SK-N-SH (cell line): ENCODE results near the gene GRK5. TPM values are rescaled to one million over a fixed set of nuclear protein-coding genes. Genes with fewer than 3 reads are reported as not detected.

Experiments used
- CTCF ChIA-PET: fragments of 300-600, 350-600 bp; formaldehyde crosslinking; extraction: SDS; loops from one replicate; lab custom pipeline; 2021; lab: Yijun Ruan, JAX
- POLR2A ChIA-PET: fragments of 350-600 bp; sonication (Branson Sonifier 250); formaldehyde crosslinking; extraction: SDS; loops from one replicate; lab custom pipeline; 2020; ENCODE audit warnings: antibody characterized with exemption, inconsistent platforms; lab: Yijun Ruan, JAX
- DNase-seq: peaks from one replicate; pipeline ENCODE4 v3.0.0; 2012
- H2AFZ ChIP-seq: fragments of 200-600 bp; sonication (generic); 2 replicates; pipeline ENCODE4 v1.8.1; 2016; ENCODE audit warnings: antibody characterized with exemption, mild to moderate bottlenecking, low read depth
- H3F3A ChIP-seq: fragments of 200-600 bp; sonication (generic); replicated peaks from 2 replicates; pipeline ENCODE3; 2016; ENCODE audit warnings: antibody characterized with exemption, mild to moderate bottlenecking; ENCODE audit not compliant: insufficient read depth
- H3K27ac ChIP-seq, 2 experiments: fragments of 200-500 bp in 1 of 2; fragments of 200-600 bp in 1 of 2; sonication (Bioruptor generic) in 1 of 2; sonication (generic), shearing (Covaris generic) in 1 of 2; 2 replicates each; pipeline versions ENCODE4 v1.5.1 to v1.6.1; 2014 to 2016; ENCODE audit warnings: low read depth in 2 of 2, inconsistent platforms in 1 of 2, low read length in 1 of 2, mild to moderate bottlenecking in 1 of 2, mixed read lengths in 1 of 2
- H3K27me3 ChIP-seq: fragments of 200-600 bp; sonication (generic), shearing (Covaris generic); 2 replicates; pipeline ENCODE4 v1.6.1; 2016; ENCODE audit warnings: mixed run types; ENCODE audit not compliant: insufficient read depth
- H3K36me3 ChIP-seq, 2 experiments: fragments of 200-500 bp in 1 of 2; fragments of 200-600 bp in 1 of 2; sonication (Bioruptor generic) in 1 of 2; sonication (generic) in 1 of 2; replicated peaks in 1 of 2; 2 replicates each; pipeline versions ENCODE3 to v1.5.1; 2014 to 2016; ENCODE audit warnings: low read length in 1 of 2, mild to moderate bottlenecking in 1 of 2; ENCODE audit not compliant: insufficient read depth in 2 of 2, control insufficient read depth in 1 of 2
- H3K4me1 ChIP-seq, 2 experiments: fragments of 200-500 bp in 1 of 2; fragments of 200-600 bp in 1 of 2; sonication (Bioruptor generic) in 1 of 2; sonication (generic), shearing (Covaris generic) in 1 of 2; 2 replicates each; pipeline versions ENCODE4 v1.5.1 to v1.6.1; 2014 to 2016; ENCODE audit warnings: low read depth in 1 of 2, low read length in 1 of 2, mixed run types in 1 of 2; ENCODE audit not compliant: insufficient read depth in 2 of 2, control insufficient read depth in 1 of 2
- H3K4me2 ChIP-seq: fragments of 200-600 bp; sonication (generic), shearing (Covaris generic); 2 replicates; pipeline ENCODE4 v1.6.1; 2017; ENCODE audit warnings: mixed run types
- H3K4me3 ChIP-seq, 2 experiments: fragments of 200-500 bp in 1 of 2; fragments of 200-600 bp in 1 of 2; sonication (Bioruptor generic) in 1 of 2; sonication (generic), shearing (Covaris generic) in 1 of 2; 2 replicates each; pipeline versions ENCODE4 v1.5.1 to v1.8.1; 2014 to 2016; ENCODE audit warnings: low read depth in 2 of 2, inconsistent platforms in 1 of 2, low read length in 1 of 2, mild to moderate bottlenecking in 1 of 2, mixed read lengths in 1 of 2, moderate library complexity in 1 of 2
- H3K79me2 ChIP-seq: fragments of 200-600 bp; sonication (generic); 2 replicates; pipeline ENCODE4 v1.8.1; 2017; ENCODE audit warnings: mild to moderate bottlenecking; ENCODE audit not compliant: insufficient read depth
- H3K9ac ChIP-seq: fragments of 200-600 bp; sonication (generic); 2 replicates; pipeline ENCODE4 v1.6.1; 2017; ENCODE audit warnings: mixed run types
- H3K9me2 ChIP-seq: fragments of 200-600 bp; sonication (generic); 2 replicates; pipeline ENCODE4 v1.6.1; 2017; ENCODE audit warnings: mixed run types
- H3K9me3 ChIP-seq: fragments of 200-600 bp; sonication (generic); 2 replicates; pipeline ENCODE4 v1.6.1; 2017; ENCODE audit warnings: mixed run types, mild to moderate bottlenecking, moderate library complexity
- H4K20me1 ChIP-seq: fragments of 200-600 bp; sonication (generic); 2 replicates; pipeline ENCODE4 v1.6.1; 2017; ENCODE audit warnings: mild to moderate bottlenecking, mixed run types; ENCODE audit not compliant: insufficient read depth
- ELF1 ChIP-seq: IDR thresholded peaks from 2 replicates; pipeline ENCODE4 v1.4.0; 2012
- FOSL2 ChIP-seq: IDR thresholded peaks from 2 replicates; pipeline ENCODE4 v1.4.0; 2012; ENCODE audit warnings: low read depth, mild to moderate bottlenecking, moderate library complexity, borderline replicate concordance
- NFIC ChIP-seq: IDR thresholded peaks from 2 replicates; pipeline ENCODE4 v1.4.0; 2012; ENCODE audit warnings: borderline replicate concordance
- WGBS: methylation state at CpG from one replicate; pipeline ENCODE4 v1.1.6; 2017; ENCODE audit warnings: low lambda C conversion rate; 5-methylcytosine and 5-hydroxymethylcytosine counted together
- polyA plus RNA-seq, 3 experiments: library from polyadenylated mRNA; depleted of rRNA; stranded (reverse); fragments of >200 nt; gene quantifications; 2 replicates each; pipeline ENCODE4 v1.2.3, GENCODE V29; 2012
- TF ChIP-seq, protein P1 (sequence below): IDR thresholded peaks from 2 replicates; pipeline ENCODE4 v1.4.0; 2012; ENCODE audit warnings: low read depth, borderline replicate concordance
- TF ChIP-seq, protein P2 (sequence below): IDR thresholded peaks from 2 replicates; pipeline ENCODE4; 2012
- TF ChIP-seq, protein P3 (sequence below): IDR thresholded peaks from 2 replicates; pipeline ENCODE4 v1.6.1; 2012; ENCODE audit warnings: mild to moderate bottlenecking, low read depth, low read length, moderate library complexity

The GRK5 gene
- polyA plus RNA-seq, 1 of the 3 experiments (the other 2 are of a cell fraction), result 12.1 TPM

DNA sequence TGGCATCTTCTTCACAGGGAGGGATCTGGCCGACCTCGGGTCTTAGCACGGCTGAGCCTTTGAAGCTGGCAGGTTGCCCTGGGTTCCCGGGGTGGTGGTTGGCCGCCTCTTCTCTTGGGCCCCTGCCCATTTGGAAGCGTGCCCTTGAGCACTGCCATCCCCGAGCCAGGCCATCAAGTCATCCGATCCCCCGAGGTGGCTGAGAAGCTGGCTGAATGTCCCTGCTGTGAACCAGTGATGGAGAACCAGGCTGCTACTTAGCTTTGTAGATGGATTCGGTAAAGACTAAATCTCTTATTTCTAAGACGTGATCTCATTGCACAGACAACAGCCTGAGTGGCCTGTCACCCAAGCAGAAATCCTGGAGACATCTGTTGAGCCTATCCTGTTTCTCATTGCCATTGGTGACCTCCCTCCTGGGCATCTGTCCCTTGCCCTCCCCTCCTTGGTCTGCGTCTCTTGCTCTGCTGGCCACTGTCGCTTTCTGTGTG is 74.3 kb downstream of the GRK5 start (continued):
- TF ChIP-seq, protein P1, sequence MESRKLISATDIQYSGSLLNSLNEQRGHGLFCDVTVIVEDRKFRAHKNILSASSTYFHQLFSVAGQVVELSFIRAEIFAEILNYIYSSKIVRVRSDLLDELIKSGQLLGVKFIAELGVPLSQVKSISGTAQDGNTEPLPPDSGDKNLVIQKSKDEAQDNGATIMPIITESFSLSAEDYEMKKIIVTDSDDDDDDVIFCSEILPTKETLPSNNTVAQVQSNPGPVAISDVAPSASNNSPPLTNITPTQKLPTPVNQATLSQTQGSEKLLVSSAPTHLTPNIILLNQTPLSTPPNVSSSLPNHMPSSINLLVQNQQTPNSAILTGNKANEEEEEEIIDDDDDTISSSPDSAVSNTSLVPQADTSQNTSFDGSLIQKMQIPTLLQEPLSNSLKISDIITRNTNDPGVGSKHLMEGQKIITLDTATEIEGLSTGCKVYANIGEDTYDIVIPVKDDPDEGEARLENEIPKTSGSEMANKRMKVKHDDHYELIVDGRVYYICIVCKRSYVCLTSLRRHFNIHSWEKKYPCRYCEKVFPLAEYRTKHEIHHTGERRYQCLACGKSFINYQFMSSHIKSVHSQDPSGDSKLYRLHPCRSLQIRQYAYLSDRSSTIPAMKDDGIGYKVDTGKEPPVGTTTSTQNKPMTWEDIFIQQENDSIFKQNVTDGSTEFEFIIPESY, result no peak
- TF ChIP-seq, all 33 proteins: peak for 7

DNA sequence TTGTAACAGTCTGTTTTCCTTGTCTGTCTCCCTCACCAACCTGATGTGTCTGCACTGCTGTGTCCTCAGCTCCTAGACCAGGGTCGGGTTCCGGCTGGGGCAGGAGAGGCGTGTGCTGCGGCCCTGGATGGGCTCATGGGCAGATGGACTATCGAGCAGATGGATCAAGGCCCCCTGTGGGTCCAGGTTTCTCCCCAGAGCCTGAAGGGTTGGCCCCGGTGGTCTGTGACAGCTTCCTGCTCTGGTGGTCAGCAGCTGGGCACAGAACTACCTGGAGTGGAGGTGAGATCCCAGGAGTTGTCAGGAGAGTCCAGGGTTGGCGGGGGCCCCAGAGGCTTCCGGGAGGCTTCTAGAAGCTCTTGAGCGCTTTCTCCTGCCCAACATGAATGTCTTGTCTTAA is 75.1 kb downstream of the GRK5 start:
- no peak overlapping the region; a peak in 1 of 4 replicates for H3K27ac ChIP-seq
- H3K9me2 ChIP-seq, result no peaks in the 10 kb centered on the region
- H3K9me3 ChIP-seq, result no peaks in the 10 kb centered on the region
- WGBS, result 100% methylated on average over 2 of the region's 9 CpGs
- no peak for DNase-seq
- H3K27me3 ChIP-seq, result no peaks in the 10 kb centered on the region
- H3K36me3 ChIP-seq, result no peaks in the 10 kb centered on the region
- ChIA-PET CTCF (interaction anchor here (0.7 to 2.7 kb wide), 9 partner anchors 8 to 163 kb away, joined by 3 to 11 read pairs (median 4); partner anchors contain the start of gene GRK5), POLR2A (no interaction called here)
- no peak overlapping the region for H3K4me2 ChIP-seq
- H2AFZ ChIP-seq, result no peak overlapping the region
- no peak overlapping the region for H3K4me3 ChIP-seq
- H3K9ac ChIP-seq, result no peak overlapping the region
- no peaks in the 10 kb centered on the region for H3F3A ChIP-seq
- H4K20me1 ChIP-seq, result no peaks in the 10 kb centered on the region
- TF ChIP-seq ELF1, result no peak
- TF ChIP-seq, protein P2, sequence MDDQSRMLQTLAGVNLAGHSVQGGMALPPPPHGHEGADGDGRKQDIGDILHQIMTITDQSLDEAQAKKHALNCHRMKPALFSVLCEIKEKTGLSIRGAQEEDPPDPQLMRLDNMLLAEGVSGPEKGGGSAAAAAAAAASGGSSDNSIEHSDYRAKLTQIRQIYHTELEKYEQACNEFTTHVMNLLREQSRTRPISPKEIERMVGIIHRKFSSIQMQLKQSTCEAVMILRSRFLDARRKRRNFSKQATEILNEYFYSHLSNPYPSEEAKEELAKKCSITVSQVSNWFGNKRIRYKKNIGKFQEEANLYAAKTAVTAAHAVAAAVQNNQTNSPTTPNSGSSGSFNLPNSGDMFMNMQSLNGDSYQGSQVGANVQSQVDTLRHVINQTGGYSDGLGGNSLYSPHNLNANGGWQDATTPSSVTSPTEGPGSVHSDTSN, result no peak
- TF ChIP-seq, protein P1, result no peak
- TF ChIP-seq NFIC, result no peak
- H3K79me2 ChIP-seq, result no peaks in the 10 kb centered on the region
- H3K4me1 ChIP-seq, result peaks cover 31 to 62% of the 10 kb centered on the region in 2 experiments; a peak in 3 of 4 replicates

DNA sequence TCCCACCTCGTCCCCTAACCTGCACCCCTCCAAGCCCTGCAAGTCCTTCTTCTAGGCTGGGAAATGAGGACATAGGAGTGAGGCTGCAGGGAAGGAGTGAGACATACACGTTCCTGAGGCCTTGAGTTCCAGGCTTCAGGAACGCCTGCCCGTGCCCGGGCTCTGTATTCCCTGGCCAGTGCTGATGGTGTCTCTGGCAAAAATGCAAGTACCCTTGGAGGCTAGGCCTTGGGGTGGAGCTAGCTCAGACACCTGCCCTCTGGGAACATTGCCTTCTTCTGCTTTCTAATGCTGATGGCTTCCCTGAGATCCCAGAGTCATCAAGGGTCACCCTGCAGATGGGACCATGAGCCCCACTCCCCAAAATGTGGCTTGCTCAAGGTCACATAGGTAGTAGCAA is 76.0 kb downstream of the GRK5 start:
- Histone ChIP-seq H3K4me2 (no peak overlapping the region), H2AFZ (no peak overlapping the region), H4K20me1 (no peaks in the 10 kb centered on the region), H3K4me3 (no peak overlapping the region), H3F3A (no peaks in the 10 kb centered on the region), H3K36me3 (no peaks in the 10 kb centered on the region), H3K9me3 (no peaks in the 10 kb centered on the region), H3K4me1 (peaks cover 31 to 69% of the 10 kb centered on the region in 2 experiments; a peak in 3 of 4 replicates), H3K79me2 (no peaks in the 10 kb centered on the region), H3K27ac (no peak overlapping the region), H3K9ac (no peak overlapping the region), H3K27me3 (no peaks in the 10 kb centered on the region), H3K9me2 (no peaks in the 10 kb centered on the region)
- no peak for TF ChIP-seq FOSL2
- TF ChIP-seq, protein P3, sequence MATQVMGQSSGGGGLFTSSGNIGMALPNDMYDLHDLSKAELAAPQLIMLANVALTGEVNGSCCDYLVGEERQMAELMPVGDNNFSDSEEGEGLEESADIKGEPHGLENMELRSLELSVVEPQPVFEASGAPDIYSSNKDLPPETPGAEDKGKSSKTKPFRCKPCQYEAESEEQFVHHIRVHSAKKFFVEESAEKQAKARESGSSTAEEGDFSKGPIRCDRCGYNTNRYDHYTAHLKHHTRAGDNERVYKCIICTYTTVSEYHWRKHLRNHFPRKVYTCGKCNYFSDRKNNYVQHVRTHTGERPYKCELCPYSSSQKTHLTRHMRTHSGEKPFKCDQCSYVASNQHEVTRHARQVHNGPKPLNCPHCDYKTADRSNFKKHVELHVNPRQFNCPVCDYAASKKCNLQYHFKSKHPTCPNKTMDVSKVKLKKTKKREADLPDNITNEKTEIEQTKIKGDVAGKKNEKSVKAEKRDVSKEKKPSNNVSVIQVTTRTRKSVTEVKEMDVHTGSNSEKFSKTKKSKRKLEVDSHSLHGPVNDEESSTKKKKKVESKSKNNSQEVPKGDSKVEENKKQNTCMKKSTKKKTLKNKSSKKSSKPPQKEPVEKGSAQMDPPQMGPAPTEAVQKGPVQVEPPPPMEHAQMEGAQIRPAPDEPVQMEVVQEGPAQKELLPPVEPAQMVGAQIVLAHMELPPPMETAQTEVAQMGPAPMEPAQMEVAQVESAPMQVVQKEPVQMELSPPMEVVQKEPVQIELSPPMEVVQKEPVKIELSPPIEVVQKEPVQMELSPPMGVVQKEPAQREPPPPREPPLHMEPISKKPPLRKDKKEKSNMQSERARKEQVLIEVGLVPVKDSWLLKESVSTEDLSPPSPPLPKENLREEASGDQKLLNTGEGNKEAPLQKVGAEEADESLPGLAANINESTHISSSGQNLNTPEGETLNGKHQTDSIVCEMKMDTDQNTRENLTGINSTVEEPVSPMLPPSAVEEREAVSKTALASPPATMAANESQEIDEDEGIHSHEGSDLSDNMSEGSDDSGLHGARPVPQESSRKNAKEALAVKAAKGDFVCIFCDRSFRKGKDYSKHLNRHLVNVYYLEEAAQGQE, result no peak
- CTCF ChIA-PET, result interaction anchor here (1.3 to 2.3 kb wide), 3 partner anchors 9 to 84 kb away, joined by 3 to 11 read pairs (median 4); no protein-coding TSS in a partner anchor
- 87% methylated on average over 3 of the region's 5 CpGs for WGBS
- POLR2A ChIA-PET, result no interaction called here
- no peak for DNase-seq
